HG03108 (cell line): Measurements from ENCODE around the gene ZBTB16.

ENCODE experiments used
- ATAC-seq: cut with Tn5 transposase; IDR thresholded peaks from one replicate; pipeline ENCODE4 v1.9.1; 2021; ENCODE audit warnings: moderate library complexity; ENCODE audit not compliant: unreplicated experiment

ZBTB16 gene

GRCh38 chr11:114163229-114163631 lies 103.7 kb downstream of the ZBTB16 start:
- ATAC-seq = no peak

DNA sequence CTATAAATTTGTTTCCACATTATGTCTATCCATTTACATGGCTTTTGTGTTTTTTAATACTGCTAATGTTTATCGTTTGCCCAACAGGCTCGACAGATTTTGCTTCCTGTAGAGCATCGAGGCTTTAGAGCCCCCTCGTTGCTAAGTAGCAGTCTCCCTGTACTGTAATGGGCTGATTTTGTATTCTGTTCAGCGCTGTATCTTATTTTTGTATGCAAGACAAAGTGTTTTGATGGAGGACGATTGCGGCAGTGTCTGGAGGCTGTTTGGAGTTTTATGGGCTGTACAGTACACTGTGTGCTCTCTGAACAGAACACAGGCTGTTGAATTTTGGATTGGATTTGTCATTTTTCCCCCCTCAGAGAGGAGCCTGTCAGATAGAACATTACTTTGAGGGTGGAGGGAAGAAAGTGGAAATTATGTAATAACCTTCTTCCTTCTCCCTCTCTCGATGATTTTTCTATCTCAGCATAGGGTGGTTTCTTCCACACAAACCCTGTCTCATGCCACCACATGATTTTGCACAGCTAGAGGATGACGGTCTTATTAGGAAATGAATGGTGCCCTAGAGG lies 104.4 kb downstream of the ZBTB16 start:
- ATAC-seq = no peak

DNA sequence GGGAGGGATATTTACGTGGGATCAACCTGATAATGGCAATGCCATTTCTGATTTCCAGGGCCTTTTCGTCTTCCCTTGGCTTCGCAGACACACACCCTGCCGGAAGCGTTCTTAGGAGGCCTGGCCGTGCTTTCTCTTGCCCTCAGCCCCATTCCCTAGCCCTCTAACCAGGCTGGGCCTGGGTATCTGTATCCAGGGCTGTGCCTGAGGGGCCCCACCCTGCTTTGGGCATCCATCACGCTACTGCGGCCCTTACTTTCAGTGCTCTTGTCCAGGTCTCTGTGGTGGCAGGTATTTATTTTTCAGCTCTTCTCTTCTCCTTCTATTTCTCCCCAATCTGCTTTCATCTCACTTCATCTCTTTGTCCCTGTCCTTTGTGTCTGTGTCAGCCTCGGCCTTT lies 105.0 kb downstream of the ZBTB16 start:
- ATAC-seq = no peak

DNA sequence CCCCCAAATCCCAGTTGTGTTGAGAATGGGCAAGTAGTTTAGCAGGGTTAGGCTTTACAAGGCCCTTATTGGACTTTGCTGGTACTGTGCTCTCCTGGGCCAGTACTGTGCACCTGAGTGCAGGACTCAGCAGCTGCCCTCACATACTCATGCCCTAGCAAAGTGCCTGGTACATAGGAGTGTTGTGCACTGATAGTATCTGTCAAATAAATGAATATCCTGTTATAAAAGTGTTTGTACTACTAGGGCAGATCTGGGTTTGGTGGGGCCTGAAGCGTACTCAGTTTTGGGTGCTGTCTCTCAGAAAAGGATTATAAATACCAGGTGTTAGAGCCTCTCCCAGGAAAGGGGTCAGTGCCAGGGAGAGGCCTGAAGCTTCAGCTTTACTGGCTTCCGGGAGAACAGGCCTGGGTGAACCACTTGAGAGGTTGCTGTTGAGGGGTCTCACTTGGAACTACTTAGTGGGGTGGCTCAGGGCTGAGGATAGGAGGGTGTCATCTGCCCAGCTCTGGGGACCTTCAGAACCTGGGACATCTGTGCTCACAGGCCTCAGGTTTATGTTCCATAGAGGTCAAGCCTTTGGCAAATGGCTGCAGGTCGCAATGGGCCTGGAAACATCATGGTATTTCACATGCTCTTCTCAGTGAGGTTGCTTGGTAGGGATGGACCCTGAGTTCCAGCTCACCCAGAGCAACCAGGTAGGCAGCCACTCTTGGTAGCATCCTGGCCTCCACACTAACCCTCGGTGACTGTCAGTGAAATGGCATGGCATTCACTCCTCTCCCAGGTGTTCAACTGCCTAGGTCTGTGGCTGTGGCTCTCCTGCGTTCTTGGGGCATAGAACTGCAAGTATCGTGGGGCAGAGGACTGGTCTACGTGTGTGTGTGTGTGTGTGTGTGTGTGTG lies 106.1 kb downstream of the ZBTB16 start:
- no peak for ATAC-seq

GRCh38 chr11:114166362-114166761 lies 106.9 kb downstream of the ZBTB16 start:
- ATAC-seq = no peak

- ATAC-seq = no peak
These were observed 107.4 kb downstream of the ZBTB16 start for GRCh38 chr11:114166897-114167323.

- ATAC-seq = no peak
These were observed 107.8 kb downstream of the ZBTB16 start for GRCh38 chr11:114167355-114167754.

- no peak for ATAC-seq
These were observed 108.4 kb downstream of the ZBTB16 start for GRCh38 chr11:114167771-114168448.

GRCh38 chr11:114168691-114169090 lies 109.2 kb downstream of the ZBTB16 start:
- no peak for ATAC-seq

DNA sequence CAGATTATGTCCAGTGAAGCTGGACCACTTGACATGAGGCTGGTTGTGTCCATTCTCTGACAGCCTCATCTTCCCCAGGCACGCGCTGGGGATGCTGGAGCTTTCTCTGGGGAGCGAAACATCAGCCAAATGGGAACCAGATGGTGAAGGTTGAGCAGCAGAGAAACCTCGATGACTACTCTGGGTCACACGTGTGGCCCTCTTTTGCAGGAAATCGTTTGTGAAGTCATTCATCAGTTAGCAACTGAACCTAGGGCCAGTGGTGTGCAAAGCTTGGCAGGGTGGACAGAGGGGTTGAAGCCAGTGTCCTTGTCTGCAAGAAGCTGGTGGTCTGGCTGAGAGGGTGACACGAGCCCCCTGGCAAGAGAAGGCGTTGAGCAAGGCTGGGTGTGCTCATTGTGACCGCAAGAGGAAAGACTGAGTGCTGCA lies 109.8 kb downstream of the ZBTB16 start:
- no peak for ATAC-seq

GRCh38 chr11:114169821-114170220 lies 110.3 kb downstream of the ZBTB16 start:
- ATAC-seq = no peak

- no peak for ATAC-seq
These were observed 110.7 kb downstream of the ZBTB16 start for GRCh38 chr11:114170226-114170625.

GRCh38 chr11:114171257-114172054 lies 111.9 kb downstream of the ZBTB16 start:
- no peak for ATAC-seq

GRCh38 chr11:114172055-114172861 lies 112.7 kb downstream of the ZBTB16 start:
- ATAC-seq = no peak

GRCh38 chr11:114172871-114173444 lies 113.4 kb downstream of the ZBTB16 start:
- ATAC-seq = no peak

DNA sequence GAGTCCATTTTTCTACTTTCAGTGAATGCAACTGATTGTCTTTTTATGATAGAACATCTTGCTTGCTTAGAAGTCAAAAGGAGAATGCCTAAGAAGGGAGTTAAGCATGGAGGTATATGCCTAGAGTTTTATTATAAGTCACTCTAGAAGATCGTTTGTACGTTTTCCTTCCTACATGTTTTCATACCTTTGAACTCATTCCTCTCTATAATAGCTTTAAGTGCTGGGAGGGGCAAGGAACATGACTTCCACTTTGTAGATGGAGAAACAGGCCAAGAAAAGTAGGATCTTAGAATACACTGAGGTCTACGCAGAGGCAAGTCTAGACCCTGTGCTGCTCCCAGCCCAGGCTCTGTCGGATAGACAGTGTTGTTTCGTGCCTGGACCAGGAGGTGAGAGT lies 114.3 kb downstream of the ZBTB16 start:
- ATAC-seq = no peak

DNA sequence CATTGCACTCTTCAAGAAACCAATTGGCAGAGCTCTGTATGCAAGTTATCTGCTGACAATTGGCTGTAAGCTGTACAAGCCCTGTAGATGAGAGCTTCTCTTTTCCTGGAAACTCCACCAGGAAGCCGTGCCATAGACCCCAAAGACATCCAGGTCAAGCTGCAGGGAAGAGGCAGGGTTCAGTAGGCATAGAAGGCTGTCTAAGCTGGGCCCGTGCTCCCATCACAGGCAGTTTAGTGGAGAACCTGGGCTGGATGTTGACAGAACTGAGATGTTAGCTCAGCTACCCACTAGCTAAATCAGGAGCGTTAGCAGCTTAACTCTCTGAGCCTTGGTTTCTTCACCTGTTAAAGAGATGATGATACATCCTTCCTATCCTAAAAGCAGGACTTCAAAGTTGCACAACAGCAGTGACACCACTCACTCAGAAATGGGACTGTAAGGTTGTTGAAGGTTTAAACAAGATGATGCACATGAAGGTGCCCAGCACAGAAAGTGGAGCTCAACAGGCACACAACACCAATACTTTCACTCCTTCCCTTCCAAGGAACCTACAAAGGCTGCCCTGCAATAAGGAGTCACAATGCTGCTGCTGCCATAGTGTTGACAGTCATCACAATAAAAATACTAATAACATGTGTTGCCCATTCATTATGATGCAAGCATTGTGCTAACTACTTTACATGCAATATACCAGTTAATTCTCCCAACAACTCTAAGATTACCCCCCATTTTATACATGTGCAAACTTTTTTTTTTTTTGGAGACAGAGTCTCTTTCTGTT lies 115.4 kb downstream of the ZBTB16 start:
- ATAC-seq = no peak

- ATAC-seq = no peak
These were observed 116.2 kb downstream of the ZBTB16 start for GRCh38 chr11:114175706-114176105.

- ATAC-seq = no peak
These were observed 116.8 kb downstream of the ZBTB16 start for GRCh38 chr11:114176321-114176720.
